Panc1 (cell line): Measurements from ENCODE around the gene OR1N2. TPM values are rescaled to one million over a fixed set of nuclear protein-coding genes. Genes with fewer than 3 reads are reported as not detected.
"Not testable (repeated sequence)": the region's sequence is repeated elsewhere in the genome, so short reads cannot be mapped to it uniquely, and the experiment has no call there.

Experiments used
- ATAC-seq: fragments of 200-7000 bp; cut with Tn5 transposase; 2 replicates; pipeline ENCODE4 v1.9.1; 2020; ENCODE audit warnings: mild to moderate bottlenecking, moderate library complexity
- BruUV-seq: library from RNA; stranded (reverse); fragments of 400-500 nt; replicated peaks from 2 replicates; lab custom pipeline; 2021; lab: Mats Ljungman, UMichigan
- CTCF ChIA-PET: fragments of 300-600 bp; sonication (Branson Sonifier 250); formaldehyde crosslinking; loops from one replicate; lab custom pipeline; 2022; ENCODE audit warnings: antibody characterized with exemption; lab: Charles Lee
- POLR2A ChIA-PET: fragments of 300-600 bp; sonication (Branson Sonifier 250); formaldehyde crosslinking; loops from one replicate; lab custom pipeline; 2022; ENCODE audit warnings: antibody characterized with exemption; lab: Charles Lee
- DNase-seq: peaks from one replicate; pipeline ENCODE4 v3.0.0-alpha.2; 2010; ENCODE audit warnings: low read depth, low spot score
- H3K27ac ChIP-seq: 2 replicates; pipeline ENCODE4 v1.5.1; 2011; ENCODE audit warnings: mild to moderate bottlenecking, low read length, inconsistent platforms
- H3K27me3 ChIP-seq: fragments of 200-500 bp; sonication (Bioruptor generic); 2 replicates; pipeline ENCODE4 v1.6.0; 2014; ENCODE audit warnings: low read length, inconsistent platforms; ENCODE audit not compliant: control insufficient read depth, insufficient read depth
- H3K36me3 ChIP-seq: fragments of 200-500 bp; sonication (Bioruptor generic); 2 replicates; pipeline ENCODE4 v1.5.1; 2014; ENCODE audit warnings: inconsistent platforms, mild to moderate bottlenecking, low read length, moderate library complexity; ENCODE audit not compliant: control insufficient read depth, insufficient read depth
- H3K4me1 ChIP-seq: 2 replicates; pipeline ENCODE4 v1.5.1; 2011; ENCODE audit warnings: inconsistent platforms, mild to moderate bottlenecking, low read length, moderate library complexity; ENCODE audit not compliant: control insufficient read depth, insufficient read depth
- H3K4me3 ChIP-seq, 2 experiments: 2 replicates each; pipeline ENCODE4 v1.5.1; 2011 to 2012; ENCODE audit warnings: low read depth in 2 of 2, low read length in 2 of 2, mild to moderate bottlenecking in 2 of 2, inconsistent platforms in 1 of 2, moderate library complexity in 1 of 2
- H3K9me3 ChIP-seq: fragments of 200-500 bp; sonication (Bioruptor generic); 2 replicates; pipeline ENCODE4 v1.5.1; 2014; ENCODE audit warnings: low read depth, mild to moderate bottlenecking, inconsistent platforms, low read length, moderate library complexity; ENCODE audit not compliant: control insufficient read depth, insufficient read depth
- in situ Hi-C: cut with HindIII; loops from 2 replicates; pipeline ENCODE4 v1.10.0; 2016; ENCODE audit warnings: low sequenced_read_pairs, low pct_unique_long_range_greater_than_20kb
- intact Hi-C: fragments of 100-400 bp; cut with micrococcal nuclease; formaldehyde crosslinking; loops from one replicate; pipeline ENCODE4 v1.10.0; 2022; ENCODE audit not compliant: unreplicated experiment
- total RNA-seq: library from RNA; stranded (reverse); gene quantifications from one replicate; pipeline ENCODE4 v1.2.1, GENCODE V29; 2021; ENCODE audit not compliant: unreplicated experiment
- TF ChIP-seq, protein P1 (sequence below): fragments of 450-650 bp; IDR thresholded peaks from 2 replicates; pipeline ENCODE4 v1.5.1; 2017; ENCODE audit warnings: mild to moderate bottlenecking

The OR1N2 gene
- total RNA-seq, 1 experiment from 2014 or later = not detected

DNA sequence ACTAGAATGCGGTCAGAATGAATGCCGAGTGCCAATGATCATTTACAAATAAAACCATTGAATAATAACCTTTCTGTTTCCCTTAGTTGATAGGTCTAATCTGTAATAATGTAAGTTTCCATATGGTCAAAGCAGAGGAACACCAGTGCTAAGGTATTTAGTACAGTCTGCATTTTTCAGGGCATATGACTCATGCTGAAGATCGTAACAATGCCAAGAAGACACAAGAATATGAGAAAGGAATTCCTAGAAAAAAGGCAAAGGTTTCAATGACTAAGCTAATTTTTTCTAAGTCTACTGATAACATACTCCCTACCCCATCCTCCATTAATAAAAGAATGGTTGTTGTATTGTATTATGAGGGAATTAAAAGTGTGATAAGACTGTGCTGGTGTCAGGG lies 27.4 kb downstream of the OR1N2 start:
- no peak for ATAC-seq
- Histone ChIP-seq H3K27me3 (no peaks in the 10 kb centered on the region), H3K36me3 (no peaks in the 10 kb centered on the region), H3K27ac (no peak overlapping the region), H3K9me3 (no peaks in the 10 kb centered on the region), H3K4me1 (no peaks in the 10 kb centered on the region), H3K4me3 (no peak overlapping the region)
- intact Hi-C loops (no loop called here), in situ Hi-C loops (no loop called here)
- CTCF ChIA-PET = interaction anchor here (0.6 kb wide), 1 partner anchor 23 kb away, joined by 3 read pairs; no protein-coding TSS in a partner anchor
- no peak for DNase-seq
- TF ChIP-seq, protein P1, sequence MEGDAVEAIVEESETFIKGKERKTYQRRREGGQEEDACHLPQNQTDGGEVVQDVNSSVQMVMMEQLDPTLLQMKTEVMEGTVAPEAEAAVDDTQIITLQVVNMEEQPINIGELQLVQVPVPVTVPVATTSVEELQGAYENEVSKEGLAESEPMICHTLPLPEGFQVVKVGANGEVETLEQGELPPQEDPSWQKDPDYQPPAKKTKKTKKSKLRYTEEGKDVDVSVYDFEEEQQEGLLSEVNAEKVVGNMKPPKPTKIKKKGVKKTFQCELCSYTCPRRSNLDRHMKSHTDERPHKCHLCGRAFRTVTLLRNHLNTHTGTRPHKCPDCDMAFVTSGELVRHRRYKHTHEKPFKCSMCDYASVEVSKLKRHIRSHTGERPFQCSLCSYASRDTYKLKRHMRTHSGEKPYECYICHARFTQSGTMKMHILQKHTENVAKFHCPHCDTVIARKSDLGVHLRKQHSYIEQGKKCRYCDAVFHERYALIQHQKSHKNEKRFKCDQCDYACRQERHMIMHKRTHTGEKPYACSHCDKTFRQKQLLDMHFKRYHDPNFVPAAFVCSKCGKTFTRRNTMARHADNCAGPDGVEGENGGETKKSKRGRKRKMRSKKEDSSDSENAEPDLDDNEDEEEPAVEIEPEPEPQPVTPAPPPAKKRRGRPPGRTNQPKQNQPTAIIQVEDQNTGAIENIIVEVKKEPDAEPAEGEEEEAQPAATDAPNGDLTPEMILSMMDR = no peak
- no TSS peak for BruUV-seq
- POLR2A ChIA-PET = no interaction called here

DNA sequence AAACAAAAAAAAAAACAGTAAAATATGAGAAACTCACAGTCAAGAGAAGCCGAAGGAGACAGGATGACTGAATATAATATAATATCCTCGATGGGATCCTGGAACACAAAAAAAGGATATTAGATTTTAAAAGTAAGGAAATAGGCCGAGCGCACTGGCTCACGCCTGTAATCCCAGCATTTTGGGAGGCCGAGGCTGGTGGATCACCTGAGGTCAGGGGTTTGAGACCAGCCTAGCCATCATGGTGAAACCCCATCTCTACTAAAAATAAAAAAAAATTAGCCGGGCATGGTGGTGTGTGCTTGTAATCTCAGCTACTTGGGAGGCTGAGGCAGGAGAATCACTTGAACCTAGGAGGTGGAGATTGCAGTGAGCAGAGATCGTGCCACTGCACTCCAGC lies 30.4 kb downstream of the OR1N2 start, which contains the start of gene OR1L8:
Gene OR1L8 (minus strand): TSS at position 101 of the 400 bp plus-strand sequence. CDS start 14,907 bp downstream, outside the sequence.
- H3K9me3 ChIP-seq, in situ Hi-C loops, H3K4me3 ChIP-seq, BruUV-seq, H3K27me3 ChIP-seq, H3K36me3 ChIP-seq, POLR2A ChIA-PET, H3K4me1 ChIP-seq, ATAC-seq, intact Hi-C loops, DNase-seq, H3K27ac ChIP-seq, CTCF ChIA-PET: not testable (repeated sequence)

Other genes starting within 250 kb of the OR1N2 start
- 61.2 TPM for gene PTGS1, start 182.1 kb upstream of the OR1N2 start, total RNA-seq
- gene OR1J1, start 75.2 kb upstream of the OR1N2 start, total RNA-seq = not detected
- gene OR1J2, start 42.3 kb upstream of the OR1N2 start, total RNA-seq = not detected
- not detected for gene OR1J4, start 34.0 kb upstream of the OR1N2 start, total RNA-seq
- not detected for gene OR1N1, start 25.8 kb upstream of the OR1N2 start, total RNA-seq
- not detected for gene OR1L8, start 30.3 kb downstream of the OR1N2 start, total RNA-seq
- gene OR1Q1, start 61.6 kb downstream of the OR1N2 start, total RNA-seq = not detected
- not detected for gene OR1B1, start 104.5 kb downstream of the OR1N2 start, total RNA-seq
- gene OR1L1, start 108.6 kb downstream of the OR1N2 start, total RNA-seq = not detected
- gene OR1L3, start 122.0 kb downstream of the OR1N2 start, total RNA-seq = not detected
- not detected for gene OR1L4, start 170.9 kb downstream of the OR1N2 start, total RNA-seq
- gene OR1L6, start 189.2 kb downstream of the OR1N2 start, total RNA-seq = not detected
- not detected for gene OR5C1, start 235.8 kb downstream of the OR1N2 start, total RNA-seq
- not detected for gene OR1K1, start 247.0 kb downstream of the OR1N2 start, total RNA-seq